Testis (tissue), 3 donors: ENCODE data around the gene PEX3. TPM values are rescaled to one million over a fixed set of nuclear protein-coding genes. Genes with fewer than 3 reads are reported as not detected.

Experiments
- DNase-seq: peaks from one replicate; pipeline ENCODE4 v3.0.0-alpha.2; 2019
- H3K27ac ChIP-seq, 2 donors: fragments of 200-600 bp; sonication (generic); one replicate each; pipeline ENCODE4 v1.5.1; 2019
- H3K27me3 ChIP-seq: fragments of 200-600 bp; sonication (generic); one replicate; pipeline ENCODE4 v1.5.1; 2019
- H3K36me3 ChIP-seq: fragments of 200-600 bp; sonication (generic); one replicate; pipeline ENCODE4 v1.5.1; 2017; ENCODE audit warnings: low read depth; ENCODE audit errors: missing control alignments
- H3K4me1 ChIP-seq: fragments of 200-600 bp; sonication (generic); one replicate; pipeline ENCODE4 v1.5.1; 2019
- H3K4me3 ChIP-seq, 2 donors: fragments of 200-600 bp; sonication (generic); one replicate each; pipeline ENCODE4 v1.5.1; 2017 to 2019
- H3K9me3 ChIP-seq: fragments of 200-600 bp; sonication (generic); one replicate; pipeline ENCODE4 v1.5.1; 2017
- CTCF ChIP-seq, 3 experiments: fragments of 450-650 bp in 2 of 3; fragments of 200-600 bp in 1 of 3; sonication (generic) in 1 of 3; IDR thresholded peaks; one replicate each; pipeline ENCODE4 v1.5.1; 2016 to 2019; ENCODE audit warnings: antibody characterized with exemption in 3 of 3, mild to moderate bottlenecking in 2 of 3, moderate library complexity in 1 of 3
- POLR2A ChIP-seq: fragments of 450-650 bp; IDR thresholded peaks from one replicate; pipeline ENCODE4 v1.6.1; 2017; ENCODE audit warnings: antibody characterized with exemption, mild to moderate bottlenecking, moderate library complexity
- WGBS, 2 donors: methylation state at CpG; one replicate each; pipeline ENCODE4 v1.1.5; 2018; 5-methylcytosine and 5-hydroxymethylcytosine counted together
- intact Hi-C: fragments of 100-400 bp; cut with DNase I; formaldehyde crosslinking; loops from one replicate; pipeline ENCODE4 v1.15.1; 2023; ENCODE audit warnings: low total_unique reads
- polyA plus RNA-seq: library from polyadenylated mRNA; stranded (reverse); fragments of 350-450 nt; fragmentation: Illumina TruSeq; extraction: RNeasy Lipid Tissue Mini Kit (QIAGEN cat#74804); gene quantifications from one replicate; pipeline ENCODE4 v1.2.3, GENCODE V29; 2014; ENCODE audit warnings: low read depth, low replicate concordance; ENCODE audit not compliant: insufficient read depth
- total RNA-seq, 2 donors: library from RNA; depleted of rRNA; stranded (reverse); fragments of >200 nt; gene quantifications; one replicate each; pipeline ENCODE4 v1.2.3, GENCODE V29; 2016

The PEX3 gene
- total and polyA plus RNA-seq, 3 donors from 2014 or later, result 16.6 to 33.1 (median 22.8) TPM

- no peak overlapping the region for H3K4me3 ChIP-seq
- H3K4me1 ChIP-seq, result no peaks in the 10 kb centered on the region
- no peaks in the 10 kb centered on the region for H3K36me3 ChIP-seq
- intact Hi-C loops, result no loop called here
- H3K27ac ChIP-seq, result no peak overlapping the region
- TF ChIP-seq POLR2A, result no peak
- no peak for TF ChIP-seq CTCF (IDR thresholded peaks at IDR 0.05)
- no peaks in the 10 kb centered on the region for H3K27me3 ChIP-seq
- no peak for DNase-seq
- no peaks in the 10 kb centered on the region for H3K9me3 ChIP-seq
- WGBS, 2 donors, result 50 to 51% methylated on average over 9 of the region's 9 CpGs
These were observed 45.0 kb upstream of the PEX3 start for GRCh38 chr6:143405373-143406154.

GRCh38 chr6:143406673-143407072 is 43.9 kb upstream of the PEX3 start:
- Histone ChIP-seq H3K4me1 (no peaks in the 10 kb centered on the region), H3K4me3 (no peak overlapping the region), H3K27ac (no peak overlapping the region), H3K36me3 (no peaks in the 10 kb centered on the region), H3K9me3 (no peaks in the 10 kb centered on the region), H3K27me3 (no peaks in the 10 kb centered on the region)
- 90 to 91% methylated on average over 3 of the region's 3 CpGs for WGBS, 2 donors
- TF ChIP-seq POLR2A, result no peak
- TF ChIP-seq CTCF (IDR thresholded peaks at IDR 0.05), result no peak
- intact Hi-C loops, result no loop called here
- DNase-seq, result no peak

GRCh38 chr6:143408151-143408786 is 42.3 kb upstream of the PEX3 start:
- H3K4me1 ChIP-seq, result no peaks in the 10 kb centered on the region
- TF ChIP-seq POLR2A, result no peak
- no peak for TF ChIP-seq CTCF (IDR thresholded peaks at IDR 0.05)
- no peak overlapping the region for H3K4me3 ChIP-seq
- no peak for DNase-seq
- H3K9me3 ChIP-seq, result no peaks in the 10 kb centered on the region
- no peaks in the 10 kb centered on the region for H3K27me3 ChIP-seq
- no peaks in the 10 kb centered on the region for H3K36me3 ChIP-seq
- no peak overlapping the region for H3K27ac ChIP-seq
- intact Hi-C loops, result no loop called here

- no peak for DNase-seq
- TF ChIP-seq POLR2A (no peak), CTCF (IDR thresholded peaks at IDR 0.05) (no peak)
- Histone ChIP-seq H3K9me3 (no peaks in the 10 kb centered on the region), H3K4me3 (no peak overlapping the region), H3K27ac (no peak overlapping the region), H3K27me3 (no peaks in the 10 kb centered on the region), H3K4me1 (no peaks in the 10 kb centered on the region), H3K36me3 (no peaks in the 10 kb centered on the region)
- intact Hi-C loops, result no loop called here
These were observed 41.8 kb upstream of the PEX3 start for GRCh38 chr6:143408787-143409162.

- intact Hi-C loops, result no loop called here
- no peaks in the 10 kb centered on the region for H3K36me3 ChIP-seq
- H3K4me3 ChIP-seq, result no peak overlapping the region
- TF ChIP-seq CTCF (IDR thresholded peaks at IDR 0.05) (no peak), POLR2A (no peak)
- no peaks in the 10 kb centered on the region for H3K9me3 ChIP-seq
- DNase-seq, result no peak
- H3K27me3 ChIP-seq, result no peaks in the 10 kb centered on the region
- no peaks in the 10 kb centered on the region for H3K4me1 ChIP-seq
- no peak overlapping the region for H3K27ac ChIP-seq
- WGBS, 2 donors, result 90 to 96% methylated on average over 1 of the region's 1 CpG
These were observed 39.7 kb upstream of the PEX3 start for GRCh38 chr6:143410859-143411270.
